ENCODE data around the gene C5orf15. TPM values are rescaled to one million over a fixed set of nuclear protein-coding genes. Genes with fewer than 3 reads are reported as not detected.

The C5orf15 gene
- total RNA-seq, 1 experiment from 2014 or later = 28.8 TPM

- Histone ChIP-seq H3K4me1 (ENCODE audit: control insufficient read depth in 1 of 2, insufficient read depth in 2 of 2, low read length in 2 of 2) (no peaks in the 10 kb centered on the region), H3K27ac (ENCODE audit: low read depth, low read length) (no peak overlapping the region), H4K20me1 (ENCODE audit: insufficient read depth) (no peaks in the 10 kb centered on the region), H2AFZ (ENCODE audit: low read depth, low read length, poor library complexity, severe bottlenecking) (no peak overlapping the region), H3K27me3 (ENCODE audit: insufficient read depth, low read length) (no peaks in the 10 kb centered on the region), H3K4me3 (replicated peaks in 1 of 2; ENCODE audit: low read depth in 1 of 2, low read length in 2 of 2) (no peak overlapping the region), H3K79me2 (ENCODE audit: insufficient read depth, low read length) (no peaks in the 10 kb centered on the region), H3K9me2 (ENCODE audit: insufficient read depth) (no peaks in the 10 kb centered on the region), H3K9me3 (ENCODE audit: control insufficient read depth in 1 of 2, insufficient read depth in 1 of 2, low read depth in 1 of 2, low read length in 2 of 2) (no peaks in the 10 kb centered on the region), H3K4me2 (ENCODE audit: low read length) (no peak overlapping the region), H3K36me3 (ENCODE audit: control insufficient read depth in 1 of 2, insufficient read depth in 2 of 2, low read length in 2 of 2) (no peaks in the 10 kb centered on the region), H3K9ac (ENCODE audit: low read length) (no peak overlapping the region)
- ChIA-PET RAD21 (ENCODE audit: low non-redundant PET in 1 of 2, low total read pairs in 2 of 2, uncharacterized antibody in 2 of 2, unreplicated experiment in 2 of 2) (no interaction called here), CTCF (no interaction called here), POLR2A (no interaction called here)
- TF ChIP-seq FOSL1 (IDR thresholded peaks at IDR 0.05; ENCODE audit: low read depth) (no peak), ZBTB33 (IDR thresholded peaks at IDR 0.05; ENCODE audit: extremely low read depth, insufficient replicate concordance, low read length) (no peak), CTCF (IDR thresholded peaks at IDR 0.05 in 2 of 3, conservative IDR thresholded peaks at IDR 0.05 in 1 of 3; ENCODE audit: borderline replicate concordance in 1 of 3, insufficient read depth in 1 of 3, low read depth in 2 of 3, low read length in 2 of 3) (no peak), MAX (IDR thresholded peaks at IDR 0.05) (no peak), TCF7L2 (IDR thresholded peaks at IDR 0.05; ENCODE audit: borderline replicate concordance, extremely low read depth, insufficient read depth, insufficient read length) (no peak), EZH2 (IDR thresholded peaks at IDR 0.05) (no peak), SP1 (IDR thresholded peaks at IDR 0.05; ENCODE audit: low read depth) (no peak), CBX3 (IDR thresholded peaks at IDR 0.05; ENCODE audit: low read depth) (no peak), RAD21 (IDR thresholded peaks at IDR 0.05; ENCODE audit: low read depth) (no peak), CEBPB (IDR thresholded peaks at IDR 0.05; ENCODE audit: low read depth) (no peak)
- no TSS peak for BruUV-seq (replicated peaks)
- intact Hi-C loops (cut with micrococcal nuclease) = loop anchor here (5.0 kb wide), 1 partner anchor 521 kb away; no protein-coding TSS in a partner anchor
- ATAC-seq (no peak), DNase-seq (ENCODE audit: low read depth, low spot score) (no peak)
Observed at GRCh38 chr5:133942614-133943474, 25.6 kb downstream of the C5orf15 start.

All from HCT116 (cell line).